A549 (cell line): ENCODE measurements around the gene TUBA4A. TPM values are rescaled to one million over a fixed set of nuclear protein-coding genes. Genes with fewer than 3 reads are reported as not detected.
A peak's percentile ranks its signal among the peaks of the same experiment; 100 is the strongest.

ENCODE experiments used
- ATAC-seq, 2 experiments: fragments of 200-7000 bp in 1 of 2; fragments of >200 bp in 1 of 2; cut with Nextera tagmentation in 1 of 2; cut with Tn5 transposase in 1 of 2; 3 replicates each; pipeline versions ENCODE4 v1.8.0 to v1.9.1; 2018 to 2020; ENCODE audit warnings: mild to moderate bottlenecking in 1 of 2, moderate library complexity in 1 of 2
- CTCF ChIA-PET: fragments of 300-600 bp; sonication (Branson Sonifier 250); formaldehyde crosslinking; extraction: SDS; loops from one replicate; lab custom pipeline; 2021; ENCODE audit warnings: antibody characterized with exemption, inconsistent platforms; lab: Yijun Ruan, JAX
- POLR2A ChIA-PET: fragments of 350-600 bp; formaldehyde crosslinking; extraction: SDS; loops from one replicate; lab custom pipeline; 2021; ENCODE audit warnings: antibody characterized with exemption, inconsistent platforms; lab: Yijun Ruan, JAX
- DNase-seq, 2 experiments: peaks; one replicate each; pipeline versions ENCODE4 v3.0.0 to v3.0.0-alpha.2; 2011 to 2016; ENCODE audit warnings: low read depth in 1 of 2, low spot score in 1 of 2
- FAIRE-seq: peaks from 2 replicates; lab custom pipeline; 2011; peaks lifted over from hg19 to GRCh38; lab: Jason Lieb, UNC
- H3K27ac ChIP-seq, 2 experiments: fragments of >200 bp; sonication (Bioruptor Twin); formaldehyde crosslinking; 3 replicates each; pipeline ENCODE4 v1.5.1; 2016 to 2017
- H3K4me1 ChIP-seq: fragments of >200 bp; sonication (Bioruptor Twin); formaldehyde crosslinking; 3 replicates; pipeline ENCODE4 v1.6.1; 2016
- H3K4me2 ChIP-seq: fragments of >200 bp; sonication (Bioruptor Twin); formaldehyde crosslinking; 3 replicates; pipeline ENCODE4 v1.6.1; 2016
- H3K4me3 ChIP-seq: fragments of >200 bp; sonication (Bioruptor Twin); formaldehyde crosslinking; 3 replicates; pipeline ENCODE4 v1.5.1; 2016
- H3K9me3 ChIP-seq: fragments of >200 bp; sonication (Bioruptor Twin); formaldehyde crosslinking; 3 replicates; pipeline ENCODE4 v1.6.1; 2016
- BHLHE40 ChIP-seq: IDR thresholded peaks from 2 replicates; pipeline ENCODE4 v1.6.1; 2012; ENCODE audit warnings: low read depth, low read length, inconsistent platforms
- CBX2 ChIP-seq: fragments of 200-600 bp; sonication (generic); IDR thresholded peaks from 2 replicates; pipeline ENCODE4 v1.6.1; 2016; ENCODE audit warnings: low read depth, mild to moderate bottlenecking, borderline replicate concordance
- CHD4 ChIP-seq: fragments of 200-600 bp; sonication (generic); IDR thresholded peaks from 2 replicates; pipeline ENCODE4 v1.6.1; 2016; ENCODE audit warnings: antibody characterized with exemption, mild to moderate bottlenecking, borderline replicate concordance
- E2F6 ChIP-seq: IDR thresholded peaks from 2 replicates; pipeline ENCODE4 v1.6.1; 2012; ENCODE audit warnings: low read depth, borderline replicate concordance
- EHMT2 ChIP-seq: fragments of 200-600 bp; sonication (generic); IDR thresholded peaks from 2 replicates; pipeline ENCODE4 v1.6.1; 2016; ENCODE audit warnings: antibody characterized with exemption, low read depth, mild to moderate bottlenecking, moderate library complexity
- EP300 ChIP-seq, 2 experiments: fragments of >200 bp; sonication (Bioruptor Twin); formaldehyde crosslinking; IDR thresholded peaks; 2 replicates in 1 of 2; 3 replicates in 1 of 2; pipeline ENCODE4 v1.6.1; 2016 to 2017
- HDAC2 ChIP-seq: fragments of 200-600 bp; sonication (generic); IDR thresholded peaks from 2 replicates; pipeline ENCODE4 v1.6.1; 2016
- HEYL ChIP-seq: fragments of 250-450 bp; sonication (Bioruptor Pico); IDR thresholded peaks from 2 replicates; pipeline ENCODE4 v1.8.0; 2021; ENCODE audit warnings: mild to moderate bottlenecking, moderate library complexity
- HOXA7 ChIP-seq: fragments of 250-450 bp; sonication (Bioruptor Pico); IDR thresholded peaks from 2 replicates; pipeline ENCODE4 v1.5.0; 2020; ENCODE audit warnings: mild to moderate bottlenecking, moderate library complexity
- HOXB5 ChIP-seq: fragments of 250-450 bp; sonication (Bioruptor Pico); IDR thresholded peaks from 2 replicates; pipeline ENCODE4 v1.5.0; 2020; ENCODE audit warnings: mild to moderate bottlenecking, moderate library complexity
- JUN ChIP-seq, 2 experiments: fragments of >200 bp; sonication (Bioruptor Twin); formaldehyde crosslinking; IDR thresholded peaks; 2 replicates in 1 of 2; 3 replicates in 1 of 2; pipeline ENCODE4 v1.6.1; 2016 to 2017
- KDM5A ChIP-seq: fragments of 200-600 bp; sonication (generic); IDR thresholded peaks from 2 replicates; pipeline ENCODE4 v1.6.1; 2016; ENCODE audit warnings: antibody characterized with exemption, mild to moderate bottlenecking
- MAZ ChIP-seq: fragments of 150-350 bp; IDR thresholded peaks from 2 replicates; pipeline ENCODE4 v1.6.1; 2014; ENCODE audit warnings: antibody characterized with exemption, low read depth, low read length, borderline replicate concordance
- MYC ChIP-seq: IDR thresholded peaks from 2 replicates; pipeline ENCODE4 v1.6.1; 2012; ENCODE audit warnings: mild to moderate bottlenecking, inconsistent platforms, low read length, improper control_type of control experiment, borderline replicate concordance
- NFE2L2 ChIP-seq: fragments of 150-350 bp; conservative IDR thresholded peaks from 2 replicates; pipeline ENCODE4 v1.6.1; 2014; ENCODE audit warnings: low read length
- PHF8 ChIP-seq: fragments of 200-600 bp; sonication (generic); IDR thresholded peaks from 2 replicates; pipeline ENCODE4 v1.6.1; 2016; ENCODE audit warnings: low read depth, mild to moderate bottlenecking, antibody characterized with exemption, moderate library complexity, borderline replicate concordance
- POLR2A ChIP-seq: IDR thresholded peaks from 2 replicates; pipeline ENCODE4 v1.6.1; 2012; ENCODE audit warnings: mild to moderate bottlenecking, low read length
- POLR2AphosphoS2 ChIP-seq: conservative IDR thresholded peaks from 2 replicates; pipeline ENCODE4 v1.6.1; 2012; ENCODE audit warnings: low read length, improper control_type of control experiment, inconsistent platforms
- RAD21 ChIP-seq, 2 experiments: fragments of >200 bp in 1 of 2; sonication (Bioruptor Twin) in 1 of 2; formaldehyde crosslinking in 1 of 2; IDR thresholded peaks in 1 of 2; conservative IDR thresholded peaks in 1 of 2; 2 replicates in 1 of 2; 3 replicates in 1 of 2; pipeline ENCODE4 v1.6.1; 2012 to 2018; ENCODE audit warnings: inconsistent platforms in 1 of 2
- RCOR1 ChIP-seq: fragments of 150-350 bp; IDR thresholded peaks from 2 replicates; pipeline ENCODE4 v1.6.1; 2014; ENCODE audit warnings: antibody characterized with exemption, low read length, low read depth
- SMC3 ChIP-seq: fragments of >200 bp; sonication (Bioruptor Twin); formaldehyde crosslinking; IDR thresholded peaks from 3 replicates; pipeline ENCODE4 v1.6.1; 2018; ENCODE audit warnings: inconsistent platforms
- SREBF2 ChIP-seq: fragments of 450-650 bp; IDR thresholded peaks from 2 replicates; pipeline ENCODE4 v1.6.1; 2014; ENCODE audit warnings: mild to moderate bottlenecking, moderate library complexity
- TFCP2L1 ChIP-seq: fragments of 250-450 bp; sonication (Bioruptor Pico); IDR thresholded peaks from 2 replicates; pipeline ENCODE4 v1.5.0; 2021; ENCODE audit warnings: mild to moderate bottlenecking
- ZSCAN20 ChIP-seq: fragments of 250-450 bp; sonication (Bioruptor Pico); IDR thresholded peaks from 2 replicates; pipeline ENCODE4 v1.8.0; 2022; ENCODE audit warnings: mild to moderate bottlenecking, moderate library complexity
- WGBS: methylation state at CpG from one replicate; pipeline ENCODE4 v1.1.6; 2017; ENCODE audit errors: missing lambda C conversion rate; 5-methylcytosine and 5-hydroxymethylcytosine counted together
- polyA plus RNA-seq, 4 experiments: library from polyadenylated mRNA; depleted of rRNA in 3 of 4; stranded (reverse); fragments of >200 nt; fragmentation: RNase III in 1 of 4; extraction: RNeasy Plus Mini Kit Qiagen cat#74134 plus additional on column Dnase treatment in 1 of 4; gene quantifications; 2 replicates in 3 of 4; 3 replicates in 1 of 4; pipeline ENCODE4 v1.2.3, GENCODE V29; 2011 to 2017
- TF ChIP-seq, protein P1 (sequence below): fragments of >200 bp; sonication (Bioruptor Twin); formaldehyde crosslinking; IDR thresholded peaks from 3 replicates; pipeline ENCODE4 v1.6.1; 2016
- TF ChIP-seq, protein P2 (sequence below): fragments of >200 bp; sonication (Bioruptor Twin); formaldehyde crosslinking; IDR thresholded peaks from 3 replicates; pipeline ENCODE4 v1.5.1; 2016
- TF ChIP-seq, protein P3 (sequence below): fragments of 250-450 bp; sonication (Bioruptor Pico); IDR thresholded peaks from 2 replicates; pipeline ENCODE4 v1.5.0; 2021; ENCODE audit warnings: mild to moderate bottlenecking, moderate library complexity, borderline replicate concordance
- TF ChIP-seq, protein P4 (sequence below): IDR thresholded peaks from 2 replicates; pipeline ENCODE4 v1.6.1; 2012

The TUBA4A gene
- polyA plus RNA-seq, 2 of the 4 experiments (the other 2 are of a cell fraction), result 222 to 450 TPM

GRCh38 chr2:219296142-219296541 is 42.4 kb upstream of the TUBA4A start (continued):
- TF ChIP-seq, protein P1, sequence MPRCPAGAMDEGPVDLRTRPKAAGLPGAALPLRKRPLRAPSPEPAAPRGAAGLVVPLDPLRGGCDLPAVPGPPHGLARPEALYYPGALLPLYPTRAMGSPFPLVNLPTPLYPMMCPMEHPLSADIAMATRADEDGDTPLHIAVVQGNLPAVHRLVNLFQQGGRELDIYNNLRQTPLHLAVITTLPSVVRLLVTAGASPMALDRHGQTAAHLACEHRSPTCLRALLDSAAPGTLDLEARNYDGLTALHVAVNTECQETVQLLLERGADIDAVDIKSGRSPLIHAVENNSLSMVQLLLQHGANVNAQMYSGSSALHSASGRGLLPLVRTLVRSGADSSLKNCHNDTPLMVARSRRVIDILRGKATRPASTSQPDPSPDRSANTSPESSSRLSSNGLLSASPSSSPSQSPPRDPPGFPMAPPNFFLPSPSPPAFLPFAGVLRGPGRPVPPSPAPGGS, result no peak
- TF ChIP-seq CBX2, result no peak
- no peak for TF ChIP-seq RCOR1

GRCh38 chr2:219294356-219295351 is 40.9 kb upstream of the TUBA4A start:
- FAIRE-seq, result no peak
- TF ChIP-seq SMC3, result peak; percentile 99
- TF ChIP-seq CBX2, result no peak
- TF ChIP-seq TFCP2L1 (CRISPR knock-in tag), result no peak
- TF ChIP-seq KDM5A, result no peak
- TF ChIP-seq CHD4, result no peak
- TF ChIP-seq, protein P2, sequence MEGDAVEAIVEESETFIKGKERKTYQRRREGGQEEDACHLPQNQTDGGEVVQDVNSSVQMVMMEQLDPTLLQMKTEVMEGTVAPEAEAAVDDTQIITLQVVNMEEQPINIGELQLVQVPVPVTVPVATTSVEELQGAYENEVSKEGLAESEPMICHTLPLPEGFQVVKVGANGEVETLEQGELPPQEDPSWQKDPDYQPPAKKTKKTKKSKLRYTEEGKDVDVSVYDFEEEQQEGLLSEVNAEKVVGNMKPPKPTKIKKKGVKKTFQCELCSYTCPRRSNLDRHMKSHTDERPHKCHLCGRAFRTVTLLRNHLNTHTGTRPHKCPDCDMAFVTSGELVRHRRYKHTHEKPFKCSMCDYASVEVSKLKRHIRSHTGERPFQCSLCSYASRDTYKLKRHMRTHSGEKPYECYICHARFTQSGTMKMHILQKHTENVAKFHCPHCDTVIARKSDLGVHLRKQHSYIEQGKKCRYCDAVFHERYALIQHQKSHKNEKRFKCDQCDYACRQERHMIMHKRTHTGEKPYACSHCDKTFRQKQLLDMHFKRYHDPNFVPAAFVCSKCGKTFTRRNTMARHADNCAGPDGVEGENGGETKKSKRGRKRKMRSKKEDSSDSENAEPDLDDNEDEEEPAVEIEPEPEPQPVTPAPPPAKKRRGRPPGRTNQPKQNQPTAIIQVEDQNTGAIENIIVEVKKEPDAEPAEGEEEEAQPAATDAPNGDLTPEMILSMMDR, result peak; percentile 100
- TF ChIP-seq RAD21 (conservative IDR thresholded peaks at IDR 0.05 in 1 of 2, IDR thresholded peaks at IDR 0.05 in 1 of 2), result peak; percentile 74 to 93
- TF ChIP-seq MYC, result peak; percentile 98
- no peak for TF ChIP-seq HDAC2
- TF ChIP-seq, protein P1, result 0 out of 3 replicates have a peak, but pooled peaks have one; percentile 62
- 0 out of 2 replicates have a peak, but pooled peaks have one; percentile 13 for TF ChIP-seq BHLHE40
- no peak for TF ChIP-seq POLR2AphosphoS2
- TF ChIP-seq SREBF2, result no peak
- TF ChIP-seq HOXA7, result no peak
- TF ChIP-seq HOXB5 (CRISPR knock-in tag), result 0 out of 2 replicates have a peak, but pooled peaks have one; percentile 41
- TF ChIP-seq MAZ, result 0 out of 2 replicates have a peak, but pooled peaks have one; percentile 64
- no peak for TF ChIP-seq ZSCAN20 (CRISPR knock-in tag)
- no peak for TF ChIP-seq HEYL (CRISPR knock-in tag)
- TF ChIP-seq E2F6, result 0 out of 2 replicates have a peak, but pooled peaks have one; percentile 25
- TF ChIP-seq EP300 (IDR thresholded peaks at IDR 0.05), result 0 out of 5 replicates have a peak, but pooled peaks of 1 of the 2 experiments have one; percentile 10
- TF ChIP-seq EHMT2, result no peak
- TF ChIP-seq, protein P3, sequence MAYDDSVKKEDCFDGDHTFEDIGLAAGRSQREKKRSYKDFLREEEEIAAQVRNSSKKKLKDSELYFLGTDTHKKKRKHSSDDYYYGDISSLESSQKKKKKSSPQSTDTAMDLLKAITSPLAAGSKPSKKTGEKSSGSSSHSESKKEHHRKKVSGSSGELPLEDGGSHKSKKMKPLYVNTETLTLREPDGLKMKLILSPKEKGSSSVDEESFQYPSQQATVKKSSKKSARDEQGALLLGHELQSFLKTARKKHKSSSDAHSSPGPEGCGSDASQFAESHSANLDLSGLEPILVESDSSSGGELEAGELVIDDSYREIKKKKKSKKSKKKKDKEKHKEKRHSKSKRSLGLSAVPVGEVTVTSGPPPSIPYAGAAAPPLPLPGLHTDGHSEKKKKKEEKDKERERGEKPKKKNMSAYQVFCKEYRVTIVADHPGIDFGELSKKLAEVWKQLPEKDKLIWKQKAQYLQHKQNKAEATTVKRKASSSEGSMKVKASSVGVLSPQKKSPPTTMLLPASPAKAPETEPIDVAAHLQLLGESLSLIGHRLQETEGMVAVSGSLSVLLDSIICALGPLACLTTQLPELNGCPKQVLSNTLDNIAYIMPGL, result peak; percentile 87
- TF ChIP-seq PHF8, result peak; percentile 88
- TF ChIP-seq, protein P4, sequence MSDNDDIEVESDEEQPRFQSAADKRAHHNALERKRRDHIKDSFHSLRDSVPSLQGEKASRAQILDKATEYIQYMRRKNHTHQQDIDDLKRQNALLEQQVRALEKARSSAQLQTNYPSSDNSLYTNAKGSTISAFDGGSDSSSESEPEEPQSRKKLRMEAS, result peak; percentile 96
- no peak for TF ChIP-seq NFE2L2
- peak in 1 of 2 experiments; percentile 84; a peak in 2 of 5 replicates for TF ChIP-seq JUN (IDR thresholded peaks at IDR 0.05)
- peak; percentile 56 for TF ChIP-seq POLR2A

More at GRCh38 chr2:219294356-219295351, 40.9 kb upstream of the TUBA4A start:
- ChIA-PET CTCF (interaction anchor here (0.6 to 16.3 kb wide), 65 partner anchors 9 to 300 kb away, joined by 3 to 540 read pairs (median 6); partner anchors contain the start of genes ABCB6, ANKZF1, ATG9A and CFAP65), POLR2A (interaction anchor here (0.7 to 1.8 kb wide), 12 partner anchors 16 to 118 kb away, joined by 3 to 21 read pairs (median 7); partner anchors contain the start of genes ABCB6, ANKZF1, ATG9A and CNPPD1)
- 23% methylated on average over 50 of the region's 67 CpGs for WGBS
- peak overlapping the region; percentile 48 for H3K4me3 ChIP-seq
- H3K9me3 ChIP-seq, result no peaks in the 10 kb centered on the region
- peak overlapping the region; percentile 81 for H3K4me2 ChIP-seq
- peak; percentile 87 to 91 for DNase-seq
- ATAC-seq, result peak; percentile 69 to 89
- H3K27ac ChIP-seq, result peak overlapping the region; percentile 94 to 99
- H3K4me1 ChIP-seq, result peaks cover 23% of the 10 kb centered on the region
